Islet of Langerhans (tissue), 1 donor: ENCODE results near the gene ANXA2R.

ENCODE experiments used
- FAIRE-seq: peaks from one replicate; lab custom pipeline; 2011; peaks lifted over from hg19 to GRCh38; lab: Jason Lieb, UNC

The ANXA2R gene

GRCh38 chr5:43000111-43000840, 39.8 kb downstream of the ANXA2R start:
- FAIRE-seq, result no peak

GRCh38 chr5:42995360-42995751, 44.8 kb downstream of the ANXA2R start:
- FAIRE-seq, result no peak

GRCh38 chr5:42994555-42995359, 45.4 kb downstream of the ANXA2R start:
- no peak for FAIRE-seq

GRCh38 chr5:42994246-42994554, 45.9 kb downstream of the ANXA2R start:
- no peak for FAIRE-seq

- FAIRE-seq, result no peak
These were observed 46.4 kb downstream of the ANXA2R start for GRCh38 chr5:42993516-42994245.

GRCh38 chr5:42992088-42992879, 47.8 kb downstream of the ANXA2R start:
- no peak for FAIRE-seq

GRCh38 chr5:42991404-42992087, 48.6 kb downstream of the ANXA2R start:
- FAIRE-seq, result no peak

- no peak for FAIRE-seq
These were observed 49.2 kb downstream of the ANXA2R start for GRCh38 chr5:42990892-42991291.
